ENCODE data around the gene METAP2. TPM values are rescaled to one million over a fixed set of nuclear protein-coding genes. Genes with fewer than 3 reads are reported as not detected.

METAP2 gene
- total and polyA plus RNA-seq, 11 donors, result 50.9 to 69.8 (median 55.8) TPM

DNA sequence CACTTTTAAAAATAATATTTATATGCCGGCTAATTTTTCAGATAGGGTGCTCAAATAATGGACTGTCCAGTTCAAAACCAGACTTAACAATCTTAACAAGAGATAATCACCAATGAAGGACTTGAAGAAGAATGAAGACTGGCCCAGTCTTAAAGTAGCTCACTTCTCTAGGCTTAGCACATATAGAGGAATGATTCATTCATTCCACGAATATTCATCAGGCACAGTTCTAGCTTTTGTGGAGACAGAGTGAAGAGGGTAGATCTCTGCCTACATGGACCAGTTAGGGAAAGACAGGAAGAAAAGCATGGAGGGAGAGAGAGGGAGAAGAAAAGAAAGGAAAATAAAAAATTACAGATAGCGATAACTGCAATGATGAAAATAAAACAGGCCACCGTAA lies 42.8 kb upstream of the METAP2 start:
- Histone ChIP-seq H3K27ac (no peak overlapping the region), H3K27me3 (no peaks in the 10 kb centered on the region), H3K4me1 (peaks cover 0 to 10% (median 2%) of the 10 kb centered on the region in 12 donors), H3K9me3 (no peaks in the 10 kb centered on the region), H3K4me3 (no peak overlapping the region), H3K36me3 (no peaks in the 10 kb centered on the region)
- 92 to 95% (median 93%) methylated on average over 4 of the region's 4 CpGs for WGBS, 4 donors
- DNase-seq (no peak), ATAC-seq (no peak)
- intact Hi-C loops (cut with DNase I), result no loop called here
- TF ChIP-seq, protein P1, sequence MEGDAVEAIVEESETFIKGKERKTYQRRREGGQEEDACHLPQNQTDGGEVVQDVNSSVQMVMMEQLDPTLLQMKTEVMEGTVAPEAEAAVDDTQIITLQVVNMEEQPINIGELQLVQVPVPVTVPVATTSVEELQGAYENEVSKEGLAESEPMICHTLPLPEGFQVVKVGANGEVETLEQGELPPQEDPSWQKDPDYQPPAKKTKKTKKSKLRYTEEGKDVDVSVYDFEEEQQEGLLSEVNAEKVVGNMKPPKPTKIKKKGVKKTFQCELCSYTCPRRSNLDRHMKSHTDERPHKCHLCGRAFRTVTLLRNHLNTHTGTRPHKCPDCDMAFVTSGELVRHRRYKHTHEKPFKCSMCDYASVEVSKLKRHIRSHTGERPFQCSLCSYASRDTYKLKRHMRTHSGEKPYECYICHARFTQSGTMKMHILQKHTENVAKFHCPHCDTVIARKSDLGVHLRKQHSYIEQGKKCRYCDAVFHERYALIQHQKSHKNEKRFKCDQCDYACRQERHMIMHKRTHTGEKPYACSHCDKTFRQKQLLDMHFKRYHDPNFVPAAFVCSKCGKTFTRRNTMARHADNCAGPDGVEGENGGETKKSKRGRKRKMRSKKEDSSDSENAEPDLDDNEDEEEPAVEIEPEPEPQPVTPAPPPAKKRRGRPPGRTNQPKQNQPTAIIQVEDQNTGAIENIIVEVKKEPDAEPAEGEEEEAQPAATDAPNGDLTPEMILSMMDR (IDR thresholded peaks at IDR 0.05), result no peak
- TF ChIP-seq POLR2A (IDR thresholded peaks at IDR 0.05), result no peak

DNA sequence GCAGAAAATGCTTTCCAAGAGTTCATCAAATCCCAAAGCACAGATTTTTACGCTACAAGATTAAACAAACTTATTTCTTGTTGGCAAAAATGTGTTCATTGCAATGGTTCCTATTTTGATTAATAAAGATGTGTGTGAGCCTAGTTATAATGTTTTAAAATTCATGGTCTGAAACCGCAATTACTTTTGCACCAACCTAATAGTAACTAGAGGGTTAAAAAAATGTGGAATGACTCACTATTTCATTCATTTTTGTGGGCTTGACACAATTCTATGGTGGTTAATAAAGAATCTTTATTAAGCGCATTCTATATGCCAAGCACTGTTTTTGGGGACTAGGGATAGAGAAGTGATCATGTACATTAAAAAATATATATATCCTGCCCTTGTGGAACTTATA lies 38.6 kb upstream of the METAP2 start:
- H3K27me3 ChIP-seq, result no peaks in the 10 kb centered on the region
- TF ChIP-seq, protein P1 (IDR thresholded peaks at IDR 0.05), result no peak
- TF ChIP-seq POLR2A (IDR thresholded peaks at IDR 0.05), result no peak
- intact Hi-C loops (cut with DNase I), result no loop called here
- H3K27ac ChIP-seq, result no peak overlapping the region
- no peaks in the 10 kb centered on the region for H3K36me3 ChIP-seq
- H3K4me3 ChIP-seq, result no peak overlapping the region
- H3K4me1 ChIP-seq, result no peaks in the 10 kb centered on the region
- H3K9me3 ChIP-seq, result no peaks in the 10 kb centered on the region
- WGBS, 4 donors, result 75 to 96% (median 92%) methylated on average over 3 of the region's 3 CpGs
- ATAC-seq (no peak), DNase-seq (no peak)

DNA sequence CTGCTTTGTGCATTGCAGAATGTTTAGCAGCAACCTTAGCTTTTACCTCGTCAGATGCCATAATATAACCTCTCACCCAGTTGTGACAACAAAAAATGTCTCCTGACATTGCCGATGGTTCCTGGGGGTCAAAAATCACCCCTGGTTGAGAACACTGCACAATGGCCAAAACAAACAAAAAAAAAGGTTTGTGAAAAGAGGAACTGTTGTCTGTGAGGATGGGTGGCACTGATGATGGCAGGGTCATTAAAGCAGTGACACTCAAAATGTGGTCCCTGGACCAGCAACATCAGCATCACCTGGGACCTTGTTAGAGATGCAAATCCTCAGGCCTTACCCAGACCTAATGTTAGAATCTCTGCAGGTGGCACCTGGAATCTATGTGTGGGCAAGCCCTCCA lies 36.4 kb upstream of the METAP2 start:
- intact Hi-C loops (cut with DNase I), result no loop called here
- WGBS, 4 donors, result 68 to 90% (median 78%) methylated on average over 2 of the region's 2 CpGs

DNA sequence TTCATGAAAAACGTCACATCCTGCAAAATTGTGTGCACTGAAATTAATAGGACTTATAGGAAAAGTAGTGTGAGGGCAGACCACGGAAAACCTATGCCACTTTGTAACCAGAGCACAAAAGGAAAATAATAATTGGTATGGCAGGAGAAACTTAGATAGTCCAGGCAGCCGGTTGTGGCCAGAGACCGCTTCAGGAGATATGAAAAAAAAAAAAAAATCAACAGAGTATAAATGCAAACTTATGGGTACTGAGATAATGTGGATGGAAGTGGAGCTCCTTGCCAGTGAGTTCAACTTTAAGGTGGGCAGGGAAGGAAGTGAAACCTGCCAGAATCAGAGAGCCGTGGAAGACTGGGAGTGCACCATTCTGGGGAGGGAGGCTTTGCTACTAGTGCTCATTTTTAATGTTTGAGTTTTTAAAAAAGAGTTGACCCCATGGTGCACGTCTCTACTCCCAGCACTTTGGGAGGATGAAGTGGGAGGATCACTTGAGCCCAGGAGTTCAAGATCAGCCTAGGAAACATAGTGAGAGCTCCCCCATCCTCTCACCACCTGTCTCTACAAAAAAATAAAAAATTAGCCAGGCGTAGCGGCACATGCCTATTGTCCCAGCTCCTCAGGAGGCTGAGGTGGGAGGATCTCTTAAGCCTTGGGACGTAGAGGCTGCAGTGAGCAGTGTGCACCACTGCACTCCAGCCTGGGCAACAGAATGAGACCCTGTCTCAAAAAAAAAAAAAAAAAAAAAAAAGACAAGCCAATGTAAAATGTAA lies 34.3 kb upstream of the METAP2 start:
- ATAC-seq (no peak), DNase-seq (no peak)
- Histone ChIP-seq H3K27me3 (no peaks in the 10 kb centered on the region), H3K36me3 (no peaks in the 10 kb centered on the region), H3K4me3 (no peak overlapping the region), H3K9me3 (no peaks in the 10 kb centered on the region), H3K27ac (no peak overlapping the region), H3K4me1 (no peaks in the 10 kb centered on the region)
- no peak for TF ChIP-seq POLR2A (IDR thresholded peaks at IDR 0.05)
- TF ChIP-seq, protein P1 (IDR thresholded peaks at IDR 0.05), result no peak
- intact Hi-C loops (cut with DNase I), result no loop called here
- 75 to 86% (median 77%) methylated on average over 9 of the region's 9 CpGs for WGBS, 4 donors

More for the DNA sequence above, 36.4 kb upstream of the METAP2 start:
- H3K9me3 ChIP-seq, result no peaks in the 10 kb centered on the region
- no peaks in the 10 kb centered on the region for H3K4me1 ChIP-seq
- no peaks in the 10 kb centered on the region for H3K36me3 ChIP-seq
- DNase-seq (no peak), ATAC-seq (no peak)
- TF ChIP-seq, protein P1 (IDR thresholded peaks at IDR 0.05), result no peak
- TF ChIP-seq POLR2A (IDR thresholded peaks at IDR 0.05), result no peak
- no peaks in the 10 kb centered on the region for H3K27me3 ChIP-seq
- no peak overlapping the region for H3K27ac ChIP-seq
- H3K4me3 ChIP-seq, result no peak overlapping the region
